Measurements from ENCODE around the gene TBC1D30.

Gene TBC1D30

DNA sequence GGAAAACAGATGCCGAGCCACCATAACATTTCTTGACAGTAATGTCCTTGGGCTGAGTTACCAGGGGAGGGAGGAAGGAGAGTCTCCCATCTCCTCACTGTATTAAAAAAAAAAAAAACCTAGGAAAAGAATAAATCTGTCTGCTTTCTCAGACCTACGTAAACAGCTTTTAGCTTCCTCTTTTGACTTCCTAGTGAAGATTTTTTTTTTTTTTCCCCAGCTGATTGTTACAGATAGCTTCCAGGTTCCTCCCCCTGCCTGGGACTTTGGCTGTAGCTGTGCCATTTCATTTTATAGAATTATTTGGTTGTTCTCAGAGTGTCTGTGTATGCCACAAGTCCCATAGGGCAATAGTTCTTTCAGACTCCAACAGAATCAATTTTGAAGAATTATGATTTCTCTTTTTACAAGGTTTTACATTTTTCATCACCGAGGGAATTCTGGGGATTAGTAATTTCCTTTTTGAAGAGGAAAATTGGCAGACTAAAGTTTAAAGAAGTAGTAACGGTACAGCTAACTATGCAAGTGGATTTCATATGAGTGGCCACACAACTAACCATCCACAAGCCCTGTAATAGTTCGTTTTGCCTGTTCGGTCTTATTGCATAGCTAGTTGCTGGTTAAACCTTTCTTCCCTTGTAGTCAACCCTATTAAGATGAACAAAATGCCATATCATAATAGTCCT, 42.1 kb upstream of the TBC1D30 start:
- no peak overlapping the region for H3K27ac ChIP-seq
- no peak for TF ChIP-seq ZFX (IDR thresholded peaks at IDR 0.05; ENCODE audit: borderline replicate concordance)
- TF ChIP-seq, protein P1, sequence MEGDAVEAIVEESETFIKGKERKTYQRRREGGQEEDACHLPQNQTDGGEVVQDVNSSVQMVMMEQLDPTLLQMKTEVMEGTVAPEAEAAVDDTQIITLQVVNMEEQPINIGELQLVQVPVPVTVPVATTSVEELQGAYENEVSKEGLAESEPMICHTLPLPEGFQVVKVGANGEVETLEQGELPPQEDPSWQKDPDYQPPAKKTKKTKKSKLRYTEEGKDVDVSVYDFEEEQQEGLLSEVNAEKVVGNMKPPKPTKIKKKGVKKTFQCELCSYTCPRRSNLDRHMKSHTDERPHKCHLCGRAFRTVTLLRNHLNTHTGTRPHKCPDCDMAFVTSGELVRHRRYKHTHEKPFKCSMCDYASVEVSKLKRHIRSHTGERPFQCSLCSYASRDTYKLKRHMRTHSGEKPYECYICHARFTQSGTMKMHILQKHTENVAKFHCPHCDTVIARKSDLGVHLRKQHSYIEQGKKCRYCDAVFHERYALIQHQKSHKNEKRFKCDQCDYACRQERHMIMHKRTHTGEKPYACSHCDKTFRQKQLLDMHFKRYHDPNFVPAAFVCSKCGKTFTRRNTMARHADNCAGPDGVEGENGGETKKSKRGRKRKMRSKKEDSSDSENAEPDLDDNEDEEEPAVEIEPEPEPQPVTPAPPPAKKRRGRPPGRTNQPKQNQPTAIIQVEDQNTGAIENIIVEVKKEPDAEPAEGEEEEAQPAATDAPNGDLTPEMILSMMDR (IDR thresholded peaks at IDR 0.05) = no peak

DNA sequence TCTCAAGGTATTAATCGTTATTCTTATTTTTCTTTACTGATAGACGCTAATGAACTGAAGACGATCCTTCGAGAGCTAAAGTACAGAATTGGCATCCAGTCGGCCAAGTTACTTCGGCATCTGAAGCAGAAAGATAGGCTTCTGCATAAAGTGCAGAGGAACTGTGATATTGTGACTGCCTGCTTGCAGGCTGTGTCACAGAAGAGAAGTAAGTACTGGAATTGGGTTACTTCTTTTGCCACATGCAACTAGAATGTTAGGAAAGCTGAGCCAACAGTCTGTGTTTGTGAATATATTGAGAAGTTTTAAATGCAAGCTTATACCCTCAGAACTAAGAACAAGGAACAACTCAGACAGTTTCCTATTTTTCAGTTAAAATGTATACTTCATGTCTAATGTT, 38.6 kb upstream of the TBC1D30 start:
- no peak overlapping the region for H3K27ac ChIP-seq
- TF ChIP-seq, protein P1 (IDR thresholded peaks at IDR 0.05) = no peak
- no peak for TF ChIP-seq ZFX (IDR thresholded peaks at IDR 0.05; ENCODE audit: borderline replicate concordance)

DNA sequence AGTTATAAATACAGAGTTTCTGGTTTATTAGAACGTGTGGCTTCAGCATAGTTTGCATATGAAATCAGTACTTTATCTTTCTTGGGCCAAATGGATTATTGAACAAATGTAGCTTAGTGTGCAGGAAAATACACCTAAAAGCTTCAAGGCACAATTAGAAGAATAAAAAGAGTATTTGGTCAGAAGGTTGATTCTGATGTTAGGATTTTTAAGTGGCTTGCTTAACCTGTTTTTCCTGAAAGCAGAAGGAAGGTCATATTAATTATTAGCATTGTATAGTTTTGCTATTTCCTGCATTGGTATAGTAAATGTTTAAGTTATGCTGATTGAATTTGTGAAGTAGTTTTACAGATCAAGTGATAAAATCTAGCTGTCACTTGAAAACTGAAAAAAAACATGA, 34.3 kb upstream of the TBC1D30 start:
- no peak for TF ChIP-seq ZFX (IDR thresholded peaks at IDR 0.05; ENCODE audit: borderline replicate concordance)
- TF ChIP-seq, protein P1 (IDR thresholded peaks at IDR 0.05) = no peak
- H3K27ac ChIP-seq = no peak overlapping the region

GRCh38 chr12:64791036-64791435, 33.4 kb upstream of the TBC1D30 start:
- no peak overlapping the region for H3K27ac ChIP-seq
- TF ChIP-seq ZFX (IDR thresholded peaks at IDR 0.05; ENCODE audit: borderline replicate concordance) = no peak
- TF ChIP-seq, protein P1 (IDR thresholded peaks at IDR 0.05) = no peak

- no peak overlapping the region for H3K27ac ChIP-seq
- no peak for TF ChIP-seq ZFX (IDR thresholded peaks at IDR 0.05; ENCODE audit: borderline replicate concordance)
- TF ChIP-seq, protein P1 (IDR thresholded peaks at IDR 0.05) = no peak
These were observed 32.3 kb upstream of the TBC1D30 start for GRCh38 chr12:64792128-64792527.

- TF ChIP-seq, protein P1 (IDR thresholded peaks at IDR 0.05) = no peak
- no peak for TF ChIP-seq ZFX (IDR thresholded peaks at IDR 0.05; ENCODE audit: borderline replicate concordance)
These were observed 30.8 kb upstream of the TBC1D30 start for GRCh38 chr12:64793610-64794009.

GRCh38 chr12:64794305-64794704, 30.1 kb upstream of the TBC1D30 start:
- no peak overlapping the region for H3K27ac ChIP-seq
- TF ChIP-seq, protein P1 (IDR thresholded peaks at IDR 0.05) = no peak
- TF ChIP-seq ZFX (IDR thresholded peaks at IDR 0.05; ENCODE audit: borderline replicate concordance) = no peak

More at GRCh38 chr12:64793610-64794009, 30.8 kb upstream of the TBC1D30 start:
- H3K27ac ChIP-seq = no peak overlapping the region
